T-helper 2 cell (primary cell): ENCODE measurements around the gene KCNMB4.
A peak's percentile ranks its signal among the peaks of the same experiment; 100 is the strongest.
"Not testable (repeated sequence)": the region's sequence is repeated elsewhere in the genome, so short reads cannot be mapped to it uniquely, and the experiment has no call there.

Experiments used
- DNase-seq, 5 experiments: peaks; one replicate each; pipeline versions ENCODE4 v3.0.0 to v3.0.0-alpha.2; 2012 to 2022

KCNMB4 gene

DNA sequence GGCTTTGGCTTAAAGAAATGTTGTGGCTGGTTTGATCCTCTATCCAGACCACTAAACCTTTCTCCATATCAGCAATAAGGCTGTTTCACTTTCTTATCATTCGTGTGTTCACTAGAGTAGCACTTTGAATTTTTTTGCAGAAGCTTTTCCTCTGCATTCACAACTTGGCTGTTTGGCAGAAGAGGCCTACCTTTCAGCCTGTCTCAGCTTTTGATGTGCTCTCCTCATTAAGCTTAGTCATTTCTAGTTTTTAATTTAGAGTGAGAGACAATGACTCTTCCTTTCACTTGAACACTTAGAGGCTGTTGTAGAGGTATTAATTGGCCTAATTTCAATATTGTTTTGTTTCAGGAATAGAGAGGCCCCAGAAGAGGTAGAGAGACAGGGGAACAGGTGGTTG is 13.8 kb downstream of the KCNMB4 start:
- DNase-seq, result peak in 1 of 5 experiments; percentile 64

DNA sequence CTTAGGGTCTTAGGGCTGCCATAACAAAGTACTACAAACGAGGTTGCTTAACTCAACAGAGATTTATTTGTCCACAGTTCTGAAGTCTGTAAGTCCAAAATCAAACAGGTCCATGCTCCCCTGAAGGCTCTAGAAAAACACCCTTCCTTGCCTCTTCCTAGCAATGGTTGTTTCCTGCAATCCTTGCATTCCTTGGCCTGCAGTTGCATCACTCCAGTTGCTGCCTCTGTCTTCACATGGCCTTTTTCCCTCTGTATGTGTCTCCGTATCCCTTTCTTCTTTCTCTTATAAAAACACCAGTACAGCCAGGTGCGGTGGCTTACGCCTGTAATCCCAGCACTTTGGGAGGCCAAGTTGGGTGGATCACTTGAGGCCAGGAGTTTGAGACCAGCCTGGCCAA is 17.4 kb downstream of the KCNMB4 start:
- DNase-seq, result no peak

- DNase-seq, result no peak
Observed at GRCh38 chr12:70383886-70384285, 17.8 kb downstream of the KCNMB4 start.

GRCh38 chr12:70386771-70387170 is 20.7 kb downstream of the KCNMB4 start:
- no peak for DNase-seq

GRCh38 chr12:70389678-70390077 is 23.6 kb downstream of the KCNMB4 start:
- no peak for DNase-seq

- not testable (repeated sequence) for DNase-seq
Observed at GRCh38 chr12:70392631-70393030, 26.5 kb downstream of the KCNMB4 start.

- DNase-seq, result no peak
Observed at GRCh38 chr12:70393787-70394499, 27.9 kb downstream of the KCNMB4 start.

DNA sequence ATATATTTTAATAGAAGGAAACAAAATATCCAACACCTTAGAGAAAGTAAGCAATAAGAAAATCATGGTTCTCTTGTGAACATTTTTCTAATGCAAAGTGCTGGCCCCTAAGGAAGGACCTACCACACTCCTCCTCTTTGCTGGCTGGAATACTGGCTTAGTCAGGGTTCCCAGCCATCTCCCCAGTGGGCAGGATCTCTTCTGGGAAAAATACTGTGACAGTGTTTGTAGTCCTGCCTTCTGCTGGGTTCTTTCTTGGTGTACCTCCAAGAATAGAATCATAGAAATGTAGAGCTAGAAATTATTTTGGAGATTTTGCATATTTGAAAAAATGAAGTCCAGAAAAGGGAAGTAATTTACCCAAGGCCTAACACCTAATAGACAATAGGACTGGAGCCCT is 31.9 kb downstream of the KCNMB4 start:
- no peak for DNase-seq

DNA sequence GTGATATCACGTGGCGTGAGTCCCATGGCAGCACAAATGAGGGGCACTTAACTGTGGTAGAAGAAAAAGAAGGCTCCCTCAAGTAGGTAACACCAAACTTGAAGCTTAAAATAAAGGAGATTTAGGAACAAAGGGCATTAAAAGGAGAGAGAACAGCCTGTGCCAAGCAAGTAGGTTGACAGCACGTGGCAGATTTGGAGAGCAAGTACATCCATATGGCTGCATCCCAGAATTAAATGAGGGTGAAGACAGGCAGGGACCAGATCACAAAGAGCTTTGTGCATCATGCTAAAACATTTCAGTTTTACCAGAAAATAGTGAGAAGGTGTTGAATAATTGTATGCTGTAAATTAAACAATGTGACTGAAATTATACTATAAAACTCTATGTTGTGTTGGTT is 32.8 kb downstream of the KCNMB4 start:
- DNase-seq, result no peak

DNA sequence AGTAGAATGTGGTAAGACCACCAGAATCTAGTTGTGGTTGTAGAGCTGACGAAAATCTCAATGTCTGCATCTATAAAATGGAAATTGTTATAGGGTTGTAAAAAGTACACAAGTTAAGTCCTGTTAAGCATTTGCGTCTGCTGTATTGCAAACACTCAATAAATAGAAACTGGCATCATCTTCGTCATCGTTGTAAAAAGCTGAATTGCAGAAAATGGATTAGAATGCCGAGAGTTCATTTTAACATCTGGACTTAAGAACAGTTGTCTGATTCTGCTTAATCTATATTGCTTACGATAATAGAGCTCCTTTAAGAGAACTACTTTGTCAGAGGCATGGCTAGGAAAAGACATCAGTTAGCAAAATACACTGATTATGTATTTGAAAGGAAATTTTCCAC is 33.2 kb downstream of the KCNMB4 start:
- DNase-seq, result no peak

- DNase-seq, result no peak
Observed at GRCh38 chr12:70400124-70400523, 34.0 kb downstream of the KCNMB4 start.

GRCh38 chr12:70402597-70402996 is 36.5 kb downstream of the KCNMB4 start:
- no peak for DNase-seq

DNA sequence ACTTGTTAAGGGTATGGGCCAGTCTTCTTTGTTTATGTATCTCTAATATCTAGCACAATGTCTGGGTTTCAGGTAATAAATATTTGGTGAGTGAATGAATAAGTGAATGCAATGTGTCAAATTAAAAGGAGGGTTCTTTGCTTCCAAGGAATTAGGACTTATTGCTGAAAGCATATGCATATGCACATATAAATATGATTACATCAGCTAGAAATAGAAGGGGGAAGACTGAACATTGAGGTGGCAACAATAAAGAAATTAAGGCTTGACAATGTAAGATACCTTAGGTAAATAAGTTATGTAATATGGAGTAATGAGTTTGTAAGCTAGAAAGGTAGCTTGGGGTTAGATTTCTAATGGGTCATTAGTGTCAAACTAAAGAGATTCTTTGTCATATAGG is 37.7 kb downstream of the KCNMB4 start:
- no peak for DNase-seq

DNA sequence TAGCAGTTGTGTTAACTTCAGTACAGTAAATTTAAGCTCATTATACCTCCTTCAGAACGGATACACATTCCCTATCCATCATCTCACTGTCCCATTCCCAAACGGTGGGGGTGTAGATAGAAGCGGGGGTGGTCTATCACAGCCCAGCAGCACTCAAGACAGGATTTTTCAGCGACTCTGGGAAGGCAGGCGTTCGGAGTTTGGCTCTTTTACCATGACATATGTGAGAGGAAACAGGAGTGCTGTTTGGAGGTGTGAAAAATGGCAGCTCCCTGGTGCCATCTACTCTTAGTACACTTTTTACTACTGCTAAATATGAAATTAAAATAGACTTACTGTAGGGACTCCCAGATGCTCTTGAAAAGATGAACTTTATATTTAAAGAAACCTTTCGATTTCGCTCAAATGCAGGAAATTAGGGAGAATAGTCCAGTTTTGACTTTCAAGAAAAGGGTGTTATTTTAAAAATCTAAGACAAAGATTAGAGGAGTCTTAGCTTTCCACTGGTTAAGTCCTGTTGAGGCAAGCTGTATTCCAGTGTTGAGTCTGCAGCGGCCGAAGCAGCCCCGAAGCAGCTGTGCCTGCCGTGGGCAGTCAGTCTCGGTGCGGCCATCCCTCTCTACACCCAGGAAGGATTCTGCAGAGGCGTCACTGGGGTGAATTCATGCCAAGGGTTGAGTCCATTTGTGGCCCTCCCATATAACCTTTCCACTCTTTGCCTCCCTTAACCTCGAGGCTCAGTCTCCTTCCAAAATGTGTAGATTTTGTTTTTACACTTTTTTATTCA is 42.1 kb downstream of the KCNMB4 start:
- no peak for DNase-seq

DNA sequence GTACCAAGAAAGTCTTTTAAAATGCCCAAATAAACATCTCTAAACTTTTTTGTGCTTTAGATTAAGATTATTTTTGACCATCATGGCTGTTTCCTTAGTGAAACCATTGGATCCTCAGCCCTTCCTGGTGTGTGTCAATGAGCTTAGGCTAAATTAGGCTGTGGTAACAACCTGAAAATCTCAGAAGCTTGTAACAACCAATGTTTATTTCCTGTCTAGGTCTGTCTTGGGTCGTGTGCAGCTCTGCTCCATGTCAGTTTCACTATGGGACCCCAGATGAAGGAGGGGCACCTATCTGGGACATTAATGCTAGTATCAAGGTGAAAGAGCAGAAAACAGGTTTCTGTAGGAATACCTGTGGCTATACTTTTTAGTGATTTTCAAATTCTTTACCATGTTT is 49.9 kb downstream of the KCNMB4 start:
- peak in 1 of 5 experiments; percentile 22 for DNase-seq

DNA sequence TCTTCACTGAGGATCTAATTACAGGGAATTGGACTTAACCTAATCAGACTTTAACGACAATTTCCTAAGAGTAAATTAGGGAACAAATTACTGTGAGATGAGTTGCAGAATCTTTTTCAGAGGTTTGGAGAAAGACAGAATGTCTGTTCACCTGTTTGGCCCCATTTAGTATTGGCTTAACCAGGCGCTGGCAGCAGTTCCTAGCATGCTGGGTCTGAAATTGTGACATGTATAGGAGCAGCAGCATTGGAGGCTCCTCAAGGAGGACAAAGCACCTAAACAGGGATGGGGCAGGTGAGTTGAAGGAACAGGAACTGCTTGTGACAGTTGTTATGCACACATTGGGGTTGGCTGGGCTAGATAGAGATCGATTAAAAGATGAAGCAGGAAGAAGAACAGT is 51.0 kb downstream of the KCNMB4 start:
- no peak for DNase-seq

- DNase-seq, result no peak
Observed at GRCh38 chr12:70418101-70418500, 52.0 kb downstream of the KCNMB4 start.

DNA sequence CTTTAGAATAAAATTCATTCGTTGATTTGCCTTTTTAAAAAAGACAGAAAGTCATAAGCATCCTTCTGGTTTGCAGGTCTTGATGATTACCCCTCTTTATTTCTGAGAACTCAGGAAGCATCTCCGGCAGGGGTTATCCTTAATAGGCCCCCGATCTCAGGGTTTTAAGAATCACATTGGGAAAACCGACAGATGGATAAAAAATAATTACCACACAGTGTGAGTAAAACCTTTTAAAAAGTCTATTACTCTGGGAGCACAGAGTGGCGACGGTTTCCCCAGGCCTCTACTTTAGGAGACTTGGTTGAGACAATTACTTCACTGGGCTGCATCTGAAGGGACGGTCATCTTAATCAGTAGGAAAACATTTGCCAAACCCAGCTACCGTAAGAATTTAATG is 56.5 kb downstream of the KCNMB4 start:
- no peak for DNase-seq

DNA sequence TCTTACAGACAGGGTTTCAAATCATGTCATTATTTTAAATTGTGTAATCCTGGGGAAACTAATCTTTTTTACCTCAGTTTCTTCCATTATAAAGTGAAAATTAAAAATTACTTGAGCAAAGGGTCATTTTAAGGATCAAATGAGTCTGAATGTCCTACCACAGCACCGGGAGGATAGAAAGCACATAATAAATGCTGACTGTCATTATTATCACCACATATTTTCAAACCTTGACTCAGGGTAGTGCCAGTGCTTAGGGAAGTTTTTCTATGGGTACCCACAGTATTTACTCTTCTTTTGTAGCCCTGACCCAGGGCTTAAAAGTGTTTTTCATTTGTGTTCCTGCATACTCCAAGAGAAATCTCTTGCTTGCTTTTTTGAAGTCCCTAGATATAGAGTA is 60.5 kb downstream of the KCNMB4 start:
- DNase-seq, result no peak

DNA sequence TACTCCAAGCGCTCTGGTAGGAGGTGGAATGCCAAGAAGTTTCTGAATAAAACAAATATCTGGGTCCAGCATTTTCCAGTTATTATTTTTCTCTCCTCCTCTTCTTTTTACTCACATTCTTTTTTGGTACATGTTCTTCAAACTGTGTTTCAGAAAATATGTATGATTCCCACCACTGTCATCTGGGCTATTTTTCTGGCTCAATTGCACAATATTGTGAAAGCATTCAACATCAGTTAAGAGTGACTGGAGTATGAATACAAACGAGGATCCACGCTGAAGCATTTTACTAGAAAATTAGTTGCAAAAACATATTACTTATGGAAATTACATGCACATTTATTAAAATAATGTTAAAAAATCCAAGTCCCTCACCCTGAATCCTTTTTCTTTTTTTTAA is 61.5 kb downstream of the KCNMB4 start:
- DNase-seq, result no peak

- DNase-seq, result no peak
Observed at GRCh38 chr12:70430400-70430799, 64.3 kb downstream of the KCNMB4 start.

- no peak for DNase-seq
Observed at GRCh38 chr12:70436836-70437235, 70.7 kb downstream of the KCNMB4 start.

GRCh38 chr12:70443062-70443673 is 77.1 kb downstream of the KCNMB4 start:
- DNase-seq, result no peak

- no peak for DNase-seq
Observed at GRCh38 chr12:70444903-70445302, 78.8 kb downstream of the KCNMB4 start.
